Measurements from ENCODE around the gene RIPK1. TPM values are rescaled to one million over a fixed set of nuclear protein-coding genes. Genes with fewer than 3 reads are reported as not detected.

The RIPK1 gene
- total and polyA plus RNA-seq, 9 of the 15 experiments (the other 6 are each of a cell fraction or from before 2014, with no cell fraction given) = 3.8 to 24.9 (median 17.7) TPM

DNA sequence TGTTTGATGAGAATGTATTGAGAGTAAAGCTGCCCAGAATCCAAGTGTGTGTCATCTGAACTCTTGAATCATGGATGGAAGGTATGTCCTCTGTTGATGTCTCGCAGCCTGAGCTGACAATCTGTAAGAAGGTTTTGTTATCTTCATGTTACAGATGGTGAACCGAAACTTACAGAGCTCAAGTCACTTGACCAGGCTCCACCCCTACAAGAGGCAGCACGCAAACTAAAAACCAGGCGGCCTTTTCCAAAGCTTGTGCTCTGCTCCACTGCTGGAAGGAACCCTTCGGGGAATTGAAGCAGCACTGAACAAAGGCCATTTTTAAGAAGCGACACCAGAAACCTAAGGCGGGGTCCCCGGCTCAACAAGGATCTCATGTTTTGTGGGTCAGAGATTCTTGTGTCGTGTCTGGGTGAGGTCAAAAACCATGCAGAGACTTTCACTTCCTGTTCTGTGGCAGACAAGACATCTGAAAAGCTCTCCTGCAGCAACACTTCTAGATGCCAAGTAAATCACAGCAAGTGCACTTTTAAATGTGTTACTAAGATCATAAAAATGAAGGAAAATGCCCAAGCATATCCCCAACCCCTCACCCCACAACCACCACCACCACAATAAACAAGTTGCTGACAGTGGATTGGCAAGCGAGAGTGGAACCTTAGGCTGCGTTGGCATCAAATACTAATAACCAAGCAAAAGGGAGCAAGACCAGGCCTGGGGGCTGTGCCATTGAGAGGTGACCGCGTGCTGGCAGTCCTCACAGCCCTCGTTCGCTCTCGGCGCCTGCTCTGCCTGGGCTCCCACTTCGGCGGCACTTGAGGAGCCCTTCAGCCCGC is 41.3 kb upstream of the RIPK1 start (continued):
- TF ChIP-seq TEAD4 (IDR thresholded peaks at IDR 0.05; ENCODE audit: low read length) (peak; percentile 89), TEAD4 (CRISPR knock-in tag; IDR thresholded peaks at IDR 0.05; ENCODE audit: borderline replicate concordance) (no peak), MTA3 (IDR thresholded peaks at IDR 0.05; ENCODE audit: borderline replicate concordance) (0 out of 2 replicates have a peak, but pooled peaks have one; percentile 11), POU5F1 (IDR thresholded peaks at IDR 0.05; ENCODE audit: borderline replicate concordance, low read depth, low read length, partially characterized antibody) (no peak), ILK (tag; IDR thresholded peaks at IDR 0.05; ENCODE audit: borderline replicate concordance, low read depth) (no peak), BHLHE40 (IDR thresholded peaks at IDR 0.05; ENCODE audit: low read length) (peak; percentile 89), DMBX1 (CRISPR knock-in tag; IDR thresholded peaks at IDR 0.05; ENCODE audit: borderline replicate concordance) (peak; percentile 89), DPF2 (IDR thresholded peaks at IDR 0.05) (peak; percentile 85), HSF4 (CRISPR knock-in tag; IDR thresholded peaks at IDR 0.05; ENCODE audit: borderline replicate concordance) (0 out of 2 replicates have a peak, but pooled peaks have one; percentile 48), NR4A1 (CRISPR knock-in tag; IDR thresholded peaks at IDR 0.05) (no peak), NR4A1 (tag; IDR thresholded peaks at IDR 0.05) (0 out of 2 replicates have a peak, but pooled peaks have one; percentile 34), ZNF311 (CRISPR knock-in tag; IDR thresholded peaks at IDR 0.05) (peak; percentile 39; the same call in 1 of the 2 replicates), TRIM24 (IDR thresholded peaks at IDR 0.05) (peak in 1 of 2 experiments; percentile 39; a peak in 1 of 4 replicates), MAZ (CRISPR knock-in tag; conservative IDR thresholded peaks at IDR 0.05 in 1 of 2, IDR thresholded peaks at IDR 0.05 in 1 of 2) (peak in 1 of 2 experiments; percentile 17; a peak in 2 of 4 replicates), MTA2 (IDR thresholded peaks at IDR 0.05; ENCODE audit: low read depth) (peak; percentile 84), PHF20 (IDR thresholded peaks at IDR 0.05; ENCODE audit: partially characterized antibody) (peak; percentile 27), TOE1 (IDR thresholded peaks at IDR 0.05; ENCODE audit: borderline replicate concordance) (peak; percentile 47; the same call in 1 of the 2 replicates), TOE1 (CRISPR knock-in tag; IDR thresholded peaks at IDR 0.05; ENCODE audit: borderline replicate concordance, low read depth) (no peak), MXI1 (IDR thresholded peaks at IDR 0.05; ENCODE audit: low read depth, low read length) (no peak), MYNN (IDR thresholded peaks at IDR 0.05) (0 out of 2 replicates have a peak, but pooled peaks have one; percentile 35), MYNN (CRISPR knock-in tag; IDR thresholded peaks at IDR 0.05) (no peak), RBFOX2 (IDR thresholded peaks at IDR 0.05; ENCODE audit: low read depth, low read length) (peak; percentile 23; the same call in 1 of the 2 replicates), ASH1L (IDR thresholded peaks at IDR 0.05; ENCODE audit: borderline replicate concordance, low read depth, partially characterized antibody) (no peak), GABPB1 (CRISPR knock-in tag; IDR thresholded peaks at IDR 0.05) (0 out of 2 replicates have a peak, but pooled peaks have one; percentile 34), RHOXF2B (CRISPR knock-in tag; conservative IDR thresholded peaks at IDR 0.05) (0 out of 2 replicates have a peak, but pooled peaks have one; percentile 59), CXXC5 (CRISPR knock-in tag; IDR thresholded peaks at IDR 0.05) (peak; percentile 72)
- TF ChIP-seq, protein P1, sequence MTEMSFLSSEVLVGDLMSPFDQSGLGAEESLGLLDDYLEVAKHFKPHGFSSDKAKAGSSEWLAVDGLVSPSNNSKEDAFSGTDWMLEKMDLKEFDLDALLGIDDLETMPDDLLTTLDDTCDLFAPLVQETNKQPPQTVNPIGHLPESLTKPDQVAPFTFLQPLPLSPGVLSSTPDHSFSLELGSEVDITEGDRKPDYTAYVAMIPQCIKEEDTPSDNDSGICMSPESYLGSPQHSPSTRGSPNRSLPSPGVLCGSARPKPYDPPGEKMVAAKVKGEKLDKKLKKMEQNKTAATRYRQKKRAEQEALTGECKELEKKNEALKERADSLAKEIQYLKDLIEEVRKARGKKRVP (CRISPR knock-in tag; IDR thresholded peaks at IDR 0.05) = peak; percentile 34
- TF ChIP-seq, protein P2, sequence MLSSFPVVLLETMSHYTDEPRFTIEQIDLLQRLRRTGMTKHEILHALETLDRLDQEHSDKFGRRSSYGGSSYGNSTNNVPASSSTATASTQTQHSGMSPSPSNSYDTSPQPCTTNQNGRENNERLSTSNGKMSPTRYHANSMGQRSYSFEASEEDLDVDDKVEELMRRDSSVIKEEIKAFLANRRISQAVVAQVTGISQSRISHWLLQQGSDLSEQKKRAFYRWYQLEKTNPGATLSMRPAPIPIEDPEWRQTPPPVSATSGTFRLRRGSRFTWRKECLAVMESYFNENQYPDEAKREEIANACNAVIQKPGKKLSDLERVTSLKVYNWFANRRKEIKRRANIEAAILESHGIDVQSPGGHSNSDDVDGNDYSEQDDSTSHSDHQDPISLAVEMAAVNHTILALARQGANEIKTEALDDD (IDR thresholded peaks at IDR 0.05) = peak; percentile 62; the same call in 1 of the 2 replicates
